Measurements from ENCODE around the gene GCKR. TPM values are rescaled to one million over a fixed set of nuclear protein-coding genes. Genes with fewer than 3 reads are reported as not detected.
A peak's percentile ranks its signal among the peaks of the same experiment; 100 is the strongest.

Gene GCKR
- total and polyA plus RNA-seq, 2 of the 13 experiments (the other 11 are each of a cell fraction or from before 2014, with no cell fraction given): 15.2 to 48.3 TPM

DNA sequence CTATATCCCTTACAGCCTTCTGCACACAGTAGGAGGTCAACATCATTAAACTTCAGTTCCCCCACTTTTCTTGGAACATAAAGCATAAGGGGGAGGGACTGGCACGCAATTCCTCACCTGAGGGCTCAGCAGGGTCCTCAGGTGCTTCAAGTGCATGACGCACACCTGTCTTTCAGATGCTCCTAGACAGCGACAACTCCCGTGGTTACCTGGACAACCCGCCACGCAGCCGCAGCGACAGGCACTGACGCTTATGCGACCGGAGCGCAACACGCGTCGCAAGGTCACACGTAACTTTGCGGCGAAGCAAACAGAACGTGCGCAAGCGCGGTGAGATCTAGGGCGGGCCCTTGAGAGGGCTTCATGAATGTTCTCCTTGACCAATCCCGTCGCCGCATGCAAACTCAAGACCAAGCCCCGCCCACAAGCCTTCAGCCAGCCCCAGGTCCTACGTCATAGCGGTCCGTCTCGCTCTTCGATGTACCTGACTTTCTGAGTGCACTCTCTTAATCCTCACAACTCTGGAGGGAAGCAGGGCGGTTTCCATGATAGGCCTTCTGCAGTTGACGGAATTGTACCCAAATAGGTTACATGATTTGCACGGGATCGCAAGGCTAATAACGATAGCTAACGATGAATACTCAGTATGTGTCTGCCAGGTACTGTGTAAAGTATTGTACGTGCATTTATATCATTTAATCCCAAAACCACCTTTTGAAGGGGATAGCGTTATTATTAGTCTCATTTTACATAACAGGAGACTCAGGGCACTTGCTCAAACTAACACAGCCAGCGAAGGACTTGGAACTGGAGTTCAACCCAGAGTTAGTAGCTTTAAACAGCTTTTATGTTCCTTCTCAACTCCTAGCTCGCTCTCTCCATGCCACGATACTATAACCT is 6.9 kb upstream of the GCKR start, which contains the start of gene IFT172 (continued):
- TF ChIP-seq, protein P1, sequence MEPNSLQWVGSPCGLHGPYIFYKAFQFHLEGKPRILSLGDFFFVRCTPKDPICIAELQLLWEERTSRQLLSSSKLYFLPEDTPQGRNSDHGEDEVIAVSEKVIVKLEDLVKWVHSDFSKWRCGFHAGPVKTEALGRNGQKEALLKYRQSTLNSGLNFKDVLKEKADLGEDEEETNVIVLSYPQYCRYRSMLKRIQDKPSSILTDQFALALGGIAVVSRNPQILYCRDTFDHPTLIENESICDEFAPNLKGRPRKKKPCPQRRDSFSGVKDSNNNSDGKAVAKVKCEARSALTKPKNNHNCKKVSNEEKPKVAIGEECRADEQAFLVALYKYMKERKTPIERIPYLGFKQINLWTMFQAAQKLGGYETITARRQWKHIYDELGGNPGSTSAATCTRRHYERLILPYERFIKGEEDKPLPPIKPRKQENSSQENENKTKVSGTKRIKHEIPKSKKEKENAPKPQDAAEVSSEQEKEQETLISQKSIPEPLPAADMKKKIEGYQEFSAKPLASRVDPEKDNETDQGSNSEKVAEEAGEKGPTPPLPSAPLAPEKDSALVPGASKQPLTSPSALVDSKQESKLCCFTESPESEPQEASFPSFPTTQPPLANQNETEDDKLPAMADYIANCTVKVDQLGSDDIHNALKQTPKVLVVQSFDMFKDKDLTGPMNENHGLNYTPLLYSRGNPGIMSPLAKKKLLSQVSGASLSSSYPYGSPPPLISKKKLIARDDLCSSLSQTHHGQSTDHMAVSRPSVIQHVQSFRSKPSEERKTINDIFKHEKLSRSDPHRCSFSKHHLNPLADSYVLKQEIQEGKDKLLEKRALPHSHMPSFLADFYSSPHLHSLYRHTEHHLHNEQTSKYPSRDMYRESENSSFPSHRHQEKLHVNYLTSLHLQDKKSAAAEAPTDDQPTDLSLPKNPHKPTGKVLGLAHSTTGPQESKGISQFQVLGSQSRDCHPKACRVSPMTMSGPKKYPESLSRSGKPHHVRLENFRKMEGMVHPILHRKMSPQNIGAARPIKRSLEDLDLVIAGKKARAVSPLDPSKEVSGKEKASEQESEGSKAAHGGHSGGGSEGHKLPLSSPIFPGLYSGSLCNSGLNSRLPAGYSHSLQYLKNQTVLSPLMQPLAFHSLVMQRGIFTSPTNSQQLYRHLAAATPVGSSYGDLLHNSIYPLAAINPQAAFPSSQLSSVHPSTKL (CRISPR knock-in tag; IDR thresholded peaks at IDR 0.05): 0 out of 2 replicates have a peak, but pooled peaks have one; percentile 30
- TF ChIP-seq HNF1A (IDR thresholded peaks at IDR 0.05; ENCODE audit: low read depth) (0 out of 2 replicates have a peak, but pooled peaks have one; percentile 38), HNF1A (CRISPR knock-in tag; IDR thresholded peaks at IDR 0.05; ENCODE audit: borderline replicate concordance) (no peak; the same call in 1 of the 2 replicates), MIER2 (CRISPR knock-in tag; IDR thresholded peaks at IDR 0.05) (no peak; the same call in 1 of the 2 replicates), DNMT1 (CRISPR knock-in tag; IDR thresholded peaks at IDR 0.05) (no peak), SRSF9 (IDR thresholded peaks at IDR 0.05; ENCODE audit: borderline replicate concordance, insufficient read depth, low read depth, low read length, poor library complexity, severe bottlenecking) (no peak), ARHGAP35 (CRISPR knock-in tag; IDR thresholded peaks at IDR 0.05; ENCODE audit: borderline replicate concordance) (0 out of 2 replicates have a peak, but pooled peaks have one; percentile 14), FOXO1 (CRISPR knock-in tag; IDR thresholded peaks at IDR 0.05) (peak; percentile 56), MIER3 (CRISPR knock-in tag; IDR thresholded peaks at IDR 0.05; ENCODE audit: borderline replicate concordance) (0 out of 2 replicates have a peak, but pooled peaks have one; percentile 56), MLLT10 (CRISPR knock-in tag; IDR thresholded peaks at IDR 0.05) (no peak), ZNF678 (CRISPR knock-in tag; IDR thresholded peaks at IDR 0.05) (no peak), SIN3B (IDR thresholded peaks at IDR 0.05; ENCODE audit: low read length) (peak; percentile 70), ZNF251 (CRISPR knock-in tag; IDR thresholded peaks at IDR 0.05) (no peak), ZNF883 (CRISPR knock-in tag; IDR thresholded peaks at IDR 0.05; ENCODE audit: not compliant biosample characterization) (peak; percentile 69), BHLHE40 (IDR thresholded peaks at IDR 0.05; ENCODE audit: low read length) (peak; percentile 63; the same call in 1 of the 2 replicates), ARID4A (CRISPR knock-in tag; IDR thresholded peaks at IDR 0.05; ENCODE audit: borderline replicate concordance) (peak; percentile 99)

Measured in HepG2 (cell line).